GM08714 (cell line): ENCODE data around the gene STK38L.
A peak's percentile ranks its signal among the peaks of the same experiment; 100 is the strongest.

Source experiments
- H3K4me3 ChIP-seq: fragments of 200-500 bp; sonication (Bioruptor generic); 2 replicates; pipeline ENCODE4 v1.5.1; 2014; ENCODE audit warnings: mild to moderate bottlenecking, low read length, inconsistent platforms
- ZNF274 ChIP-seq: IDR thresholded peaks from 2 replicates; pipeline ENCODE4 v1.6.1; 2012; ENCODE audit warnings: mild to moderate bottlenecking, low read depth, low read length

STK38L gene

DNA sequence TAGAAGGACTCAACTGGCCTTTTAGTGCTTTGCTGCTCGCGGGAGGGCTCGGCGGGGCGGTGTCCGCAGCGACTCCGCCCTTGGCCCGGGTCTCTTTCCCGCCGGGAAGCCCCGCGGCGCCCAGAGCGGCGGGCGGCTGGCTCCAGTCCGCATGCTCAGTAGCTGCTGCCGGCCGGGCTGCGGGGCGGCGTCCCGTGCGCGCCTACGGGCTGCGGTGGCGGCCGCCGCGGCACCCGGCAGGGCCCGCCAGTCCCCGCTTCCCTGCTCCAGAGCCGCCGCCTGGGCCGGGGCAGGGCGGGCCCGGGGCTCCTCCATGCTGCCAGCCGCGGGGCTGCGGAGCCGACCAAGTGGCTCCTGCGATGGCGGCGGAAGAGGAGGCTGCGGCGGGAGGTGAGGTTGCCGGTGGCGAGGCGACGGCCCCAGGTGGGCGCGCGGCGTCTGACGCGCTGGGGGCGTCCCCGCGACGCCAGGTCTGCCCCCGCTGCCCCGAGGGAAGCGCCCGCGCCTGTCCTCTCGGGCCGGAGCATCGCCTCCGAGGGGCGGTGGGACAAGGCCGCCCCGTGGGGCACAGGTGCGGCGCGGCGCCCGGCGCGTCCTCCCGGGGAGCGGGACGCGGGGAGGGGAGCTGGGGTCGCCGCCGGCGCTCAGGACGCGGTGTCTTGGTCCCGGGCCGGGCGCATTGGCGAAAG lies 88.8 kb downstream of the STK38L start, which contains the start of gene BMAL2:
BMAL2 (plus strand) TSS at position 123 of the 689 bp plus-strand sequence; CDS start at position 360, 237 bp downstream.
- H3K4me3 ChIP-seq, result peak within 1 kb of the TSS; percentile 88
- no peak for TF ChIP-seq ZNF274

DNA sequence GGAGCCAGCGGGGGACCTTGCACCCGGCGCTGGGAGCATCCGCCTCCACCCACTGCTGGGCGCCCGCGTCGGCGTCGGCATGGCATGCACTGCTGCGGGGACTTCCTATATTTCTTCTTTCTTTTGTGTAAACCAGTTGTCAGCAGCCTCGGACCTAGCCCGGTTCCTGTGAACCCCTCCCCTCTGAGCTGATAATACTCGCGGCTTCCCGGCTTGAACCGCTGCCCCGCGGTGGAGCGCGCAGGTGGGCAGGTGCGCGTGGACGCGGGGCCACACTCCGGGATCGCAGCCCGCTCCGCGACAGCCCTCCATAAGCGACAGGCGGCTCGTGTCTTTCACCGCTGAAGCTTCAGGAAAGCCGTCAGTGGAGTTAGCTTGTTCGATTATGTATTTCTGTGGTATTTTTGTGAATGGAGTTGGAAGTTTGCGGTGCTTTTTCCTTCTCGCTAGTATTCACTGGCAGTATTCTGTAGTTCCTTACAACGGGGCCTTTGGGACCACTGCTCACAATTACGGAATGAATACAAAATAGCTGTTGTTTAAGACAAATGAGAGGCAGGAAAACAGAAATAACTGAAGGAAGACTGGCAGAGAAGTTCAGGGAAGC lies 89.4 kb downstream of the STK38L start:
- peak overlapping the region; percentile 88 for H3K4me3 ChIP-seq
- TF ChIP-seq ZNF274, result no peak

DNA sequence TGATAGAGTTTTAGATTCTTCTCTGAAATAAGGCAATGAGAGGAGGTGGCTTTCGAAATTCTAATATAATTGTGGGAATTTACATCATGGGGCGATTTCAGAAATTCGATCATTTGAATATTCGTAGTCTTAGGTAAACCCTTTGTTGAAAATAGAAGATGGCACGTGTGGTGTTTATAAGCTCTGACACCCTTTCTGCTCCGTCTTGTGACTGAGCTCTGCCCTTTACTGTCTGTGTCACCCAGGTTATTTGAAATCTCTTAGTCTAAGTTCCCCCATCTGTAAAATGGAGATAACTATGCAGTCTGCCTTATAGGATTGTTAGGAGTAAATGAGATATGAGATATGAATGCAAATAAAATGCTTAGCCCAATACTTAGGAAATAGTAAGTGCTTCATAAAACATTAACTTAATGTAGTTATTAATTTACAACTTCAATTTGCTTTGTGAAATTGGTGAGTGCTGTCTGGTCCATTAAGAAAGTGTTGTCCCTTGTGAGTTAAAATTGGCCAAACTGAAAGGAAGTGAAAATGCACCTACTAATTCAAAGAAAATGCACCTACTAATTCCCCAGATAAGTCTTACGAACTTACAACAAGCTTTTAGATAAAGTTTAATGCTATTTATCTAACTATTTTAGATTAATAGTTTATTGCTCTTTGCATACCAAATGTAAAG lies 90.1 kb downstream of the STK38L start:
- H3K4me3 ChIP-seq, result peak overlapping the region; percentile 88
- no peak for TF ChIP-seq ZNF274

DNA sequence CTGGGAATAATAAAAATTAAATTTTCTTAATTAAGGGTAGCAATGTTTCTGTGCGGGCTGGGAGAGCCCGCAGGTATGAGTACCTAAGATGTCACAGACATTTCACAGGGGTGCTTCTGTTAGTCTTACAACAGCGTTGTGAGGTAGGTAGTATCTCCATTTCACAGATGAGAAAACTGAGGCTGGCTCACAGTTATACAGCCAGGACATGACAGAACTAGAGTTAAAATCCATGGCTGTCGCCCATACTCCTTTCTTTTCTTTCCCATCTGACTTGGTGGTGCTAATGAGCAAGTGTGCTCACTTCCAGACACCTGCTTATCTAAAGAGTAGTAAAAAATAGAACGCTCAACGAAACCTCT lies 90.6 kb downstream of the STK38L start:
- TF ChIP-seq ZNF274, result no peak
- peak overlapping the region; percentile 88 for H3K4me3 ChIP-seq

DNA sequence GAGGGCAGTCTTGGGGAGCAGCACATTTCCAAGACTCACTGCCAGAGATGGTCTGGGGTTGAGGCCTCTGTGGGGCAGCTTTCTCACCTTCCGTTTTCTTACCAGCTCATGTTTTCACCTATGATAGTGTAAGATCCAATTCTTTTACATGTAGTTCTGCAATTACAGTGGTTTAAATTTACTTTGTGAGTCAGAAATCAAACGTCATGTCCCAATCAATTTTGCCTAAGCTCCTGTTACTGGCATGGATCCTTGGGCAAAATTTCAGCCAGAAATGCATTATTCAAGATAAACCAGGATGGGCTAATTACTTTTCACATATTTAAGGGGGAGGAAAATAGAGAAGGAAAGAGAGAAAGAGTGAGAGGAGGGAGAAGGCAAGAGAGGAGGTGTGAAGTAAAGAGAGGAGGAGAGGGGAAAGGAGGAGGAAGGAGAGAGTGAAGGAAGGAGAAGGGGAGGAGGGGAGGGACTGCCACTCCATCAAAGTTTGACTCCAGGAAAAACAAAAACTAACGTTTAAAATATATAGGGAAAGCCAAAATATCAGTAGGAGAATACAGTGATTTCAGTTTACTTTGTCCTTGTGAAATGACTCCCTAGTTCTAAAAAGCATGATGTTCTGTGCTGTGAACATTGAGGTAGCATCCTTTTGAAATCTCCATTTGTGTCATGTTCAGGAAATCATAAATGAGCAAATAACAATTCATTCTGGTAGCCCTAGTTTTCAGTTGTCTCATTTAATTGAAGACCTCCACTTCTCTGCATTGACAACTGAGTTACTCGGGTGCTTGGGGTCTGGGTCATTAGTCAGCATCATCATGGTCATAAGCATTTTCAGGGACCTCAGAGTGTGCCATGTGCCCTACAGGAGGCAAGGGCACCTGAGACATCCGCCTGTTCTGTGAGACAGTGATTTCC lies 91.5 kb downstream of the STK38L start:
- TF ChIP-seq ZNF274, result no peak
- peak overlapping the region; percentile 88 for H3K4me3 ChIP-seq

DNA sequence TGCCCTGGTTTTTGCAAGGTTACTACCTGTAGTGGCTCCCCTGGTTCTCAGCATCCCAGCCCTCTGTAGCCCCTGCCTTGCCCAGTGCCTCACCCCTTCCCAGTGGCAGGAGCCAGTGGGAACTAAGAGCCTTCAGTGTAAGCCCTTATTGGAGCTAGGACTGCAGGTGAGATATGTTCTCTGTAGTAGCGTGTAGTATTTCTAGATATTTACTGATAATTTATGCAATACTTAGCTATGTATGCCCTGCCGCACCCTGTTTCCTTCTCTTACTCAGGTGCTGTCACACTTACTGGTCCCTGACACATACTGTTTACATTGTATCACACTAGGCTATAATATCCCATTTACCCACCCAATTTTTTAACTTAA lies 92.2 kb downstream of the STK38L start:
- TF ChIP-seq ZNF274, result no peak
- H3K4me3 ChIP-seq, result no peak overlapping the region

DNA sequence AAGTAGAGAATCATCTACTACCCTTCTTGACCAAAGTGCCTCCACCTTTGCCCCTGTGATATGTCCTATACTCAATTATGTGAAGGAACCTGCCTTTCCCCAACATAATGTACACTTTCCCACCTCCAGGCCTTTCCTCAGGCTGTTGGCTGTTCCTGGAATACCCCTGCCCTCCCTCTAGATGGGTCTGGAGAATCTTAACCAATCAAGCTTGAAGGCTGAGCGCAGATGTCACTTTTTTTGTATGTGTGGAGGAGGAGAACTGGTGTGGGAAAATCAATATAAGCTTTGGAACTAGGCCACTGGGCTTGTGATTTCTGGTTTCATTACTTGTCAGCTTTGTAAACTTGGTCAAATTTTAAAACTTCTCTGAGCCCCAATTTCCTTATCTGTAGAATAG lies 93.3 kb downstream of the STK38L start:
- no peak overlapping the region for H3K4me3 ChIP-seq
- no peak for TF ChIP-seq ZNF274

DNA sequence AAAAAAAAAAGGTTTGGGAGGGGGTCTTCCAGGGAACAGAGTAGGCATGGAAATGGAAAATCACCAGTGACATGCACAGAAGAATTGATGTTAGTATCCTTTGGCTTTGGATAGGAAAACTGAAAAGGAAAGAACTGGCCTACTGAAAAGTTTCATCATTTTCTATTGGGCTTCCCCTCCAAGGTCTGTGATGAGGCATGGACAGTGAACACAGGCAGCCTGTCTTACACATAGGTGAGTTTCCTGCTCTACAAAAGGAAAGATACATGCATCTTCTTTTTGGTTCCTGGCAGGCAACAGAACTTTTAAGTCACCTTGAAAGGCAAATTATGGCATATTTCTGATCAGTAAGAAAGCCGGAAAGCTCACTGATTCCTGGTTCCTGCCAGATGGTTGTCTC lies 94.4 kb downstream of the STK38L start:
- no peak overlapping the region for H3K4me3 ChIP-seq
- TF ChIP-seq ZNF274, result no peak

DNA sequence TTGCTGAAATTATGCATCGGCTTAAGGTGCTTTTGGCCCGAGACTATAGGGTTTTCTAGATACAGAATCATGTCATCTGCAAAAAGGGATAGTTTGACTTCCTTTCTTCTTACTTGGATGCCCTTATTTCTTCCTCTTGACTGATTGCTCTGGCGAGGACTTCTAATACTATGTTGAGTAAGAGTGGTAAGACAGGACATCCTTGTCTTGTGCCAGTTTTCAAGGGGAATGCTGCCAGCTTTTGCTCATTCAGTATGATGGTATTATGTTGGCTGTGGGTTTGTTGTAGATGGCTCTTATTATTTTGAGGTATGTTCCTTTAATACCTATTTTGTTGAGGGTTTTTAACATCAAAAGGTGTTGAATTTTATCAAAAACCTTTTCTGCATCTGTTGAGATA lies 96.9 kb downstream of the STK38L start:
- H3K4me3 ChIP-seq, result no peak overlapping the region
- no peak for TF ChIP-seq ZNF274

DNA sequence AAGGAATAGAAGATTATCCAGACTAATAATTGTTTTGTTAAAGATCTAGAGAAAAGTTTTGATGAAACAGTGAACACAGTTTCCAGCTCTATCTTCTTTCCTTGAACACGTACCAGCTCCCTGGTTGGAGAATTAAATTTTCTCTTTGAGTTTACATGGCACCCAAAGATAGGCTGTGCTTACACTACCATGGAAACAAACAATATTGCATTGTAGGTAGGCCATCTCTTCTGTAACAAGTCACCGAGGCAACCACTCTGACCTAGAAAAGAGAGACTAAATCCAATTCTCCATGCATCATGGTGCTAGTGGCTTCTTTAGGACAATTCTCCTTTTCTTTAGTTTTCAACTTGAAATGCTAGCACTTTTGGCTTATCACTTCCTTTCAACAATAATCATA lies 98.5 kb downstream of the STK38L start:
- TF ChIP-seq ZNF274, result no peak
- no peak overlapping the region for H3K4me3 ChIP-seq

DNA sequence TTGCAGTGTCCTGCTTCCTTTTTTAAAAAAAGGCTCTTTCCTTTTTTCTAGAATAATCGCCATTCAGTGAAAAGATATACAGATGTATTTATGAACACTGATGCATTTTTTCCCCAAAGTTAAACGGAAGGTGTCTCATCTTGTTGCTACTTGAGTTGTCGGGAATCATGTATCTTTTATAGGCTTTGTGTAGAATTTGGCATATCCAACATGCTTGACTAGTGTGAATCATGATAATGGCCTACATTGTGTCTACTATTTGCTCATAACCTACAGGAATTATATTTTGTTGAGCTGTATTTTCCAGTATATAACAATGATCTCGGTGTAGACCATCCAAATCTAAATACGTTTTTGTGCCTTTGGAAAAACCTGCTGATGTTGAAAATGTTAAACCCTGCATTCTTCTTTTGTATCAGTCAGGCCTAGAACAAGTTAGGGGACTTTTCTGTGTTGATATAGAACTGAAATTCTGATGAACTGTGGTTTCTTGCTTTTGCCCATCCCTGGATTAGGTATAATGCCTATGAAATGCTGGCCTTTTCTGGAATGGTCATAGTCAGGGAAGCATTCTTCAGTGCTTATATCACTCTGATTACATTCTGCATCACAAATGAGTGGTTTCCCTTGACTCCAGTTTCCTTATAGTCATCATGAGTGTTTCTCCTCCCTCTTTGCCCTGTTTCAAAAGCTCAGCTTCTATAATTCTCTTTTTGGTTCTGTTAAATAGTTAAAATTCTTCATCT lies 99.3 kb downstream of the STK38L start:
- TF ChIP-seq ZNF274, result no peak
- H3K4me3 ChIP-seq, result no peak overlapping the region

DNA sequence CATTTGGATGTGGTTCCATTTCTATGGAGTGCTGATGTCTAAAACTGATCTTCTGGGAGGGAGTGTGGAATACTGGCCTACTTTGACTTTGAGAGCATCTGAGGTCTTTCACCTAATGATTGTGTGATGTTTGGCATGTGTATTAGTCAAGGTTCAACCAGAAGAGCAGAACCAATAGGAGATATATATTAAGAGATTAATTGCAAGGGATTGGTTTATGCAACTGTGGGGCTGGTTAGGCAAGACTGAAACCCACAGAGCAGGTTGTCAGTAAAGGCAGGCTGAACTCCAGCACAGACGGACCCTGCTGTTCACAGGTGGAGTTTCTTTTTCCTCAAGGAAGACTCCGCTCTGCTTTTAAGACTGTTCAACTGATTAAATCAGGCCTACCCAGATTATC lies 100.2 kb downstream of the STK38L start:
- no peak for TF ChIP-seq ZNF274

DNA sequence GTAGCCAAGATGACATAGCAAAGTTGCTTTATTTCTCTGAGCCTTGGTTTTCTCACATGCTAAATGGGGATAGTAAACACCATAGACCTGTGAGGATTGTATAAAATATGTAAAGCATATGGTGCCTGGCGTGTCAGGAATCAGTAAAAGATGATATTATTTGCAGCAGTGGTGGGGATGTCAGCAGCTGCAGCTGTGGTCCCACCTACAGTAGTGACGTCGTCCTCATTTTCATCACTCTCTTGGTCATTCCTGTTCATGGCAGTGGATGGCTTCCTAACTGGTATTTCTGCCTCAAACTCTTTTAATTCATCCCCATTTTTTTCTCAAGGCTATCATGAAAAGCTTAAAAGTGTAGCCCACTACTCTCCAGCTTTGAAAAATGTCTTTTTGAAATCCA lies 100.7 kb downstream of the STK38L start:
- no peak for TF ChIP-seq ZNF274

More for the DNA sequence above, 100.2 kb downstream of the STK38L start:
- no peak overlapping the region for H3K4me3 ChIP-seq

More for the DNA sequence above, 100.7 kb downstream of the STK38L start:
- no peak overlapping the region for H3K4me3 ChIP-seq
